SK-N-SH treated with all-trans-retinoic acid at 6 μM for 48 hours (cell line): Measurements from ENCODE around the gene HINT2.

Experiments used
- ATAC-seq: fragments of 200-7000 bp; cut with Tn5 transposase; 3 replicates; pipeline ENCODE4 v1.9.1; 2020; ENCODE audit warnings: mild to moderate bottlenecking, moderate library complexity
- ARNTL ChIP-seq: fragments of 450-650 bp; formaldehyde crosslinking; IDR thresholded peaks from 2 replicates; pipeline ENCODE4 v1.5.0; 2020; ENCODE audit warnings: low read depth, mild to moderate bottlenecking, moderate library complexity, borderline replicate concordance
- BACH2 ChIP-seq: fragments of 250-450 bp; sonication (Bioruptor Pico); IDR thresholded peaks from 2 replicates; pipeline ENCODE4 v1.9.0; 2021; ENCODE audit warnings: mild to moderate bottlenecking, borderline replicate concordance
- CSDC2 ChIP-seq: fragments of 250-450 bp; sonication (Bioruptor Pico); IDR thresholded peaks from 2 replicates; pipeline ENCODE4 v1.5.0; 2020; ENCODE audit warnings: mild to moderate bottlenecking, moderate library complexity
- GLIS3 ChIP-seq: fragments of 250-450 bp; sonication (Bioruptor Pico); IDR thresholded peaks from 2 replicates; pipeline ENCODE4 v1.5.0; 2020; ENCODE audit warnings: mild to moderate bottlenecking, moderate library complexity
- ISL1 ChIP-seq: fragments of 250-450 bp; sonication (Bioruptor Pico); IDR thresholded peaks from 2 replicates; pipeline ENCODE4 v2.1.2; 2022; ENCODE audit warnings: mild to moderate bottlenecking, moderate library complexity
- TOX ChIP-seq: fragments of 250-450 bp; sonication (Bioruptor Pico); IDR thresholded peaks from 2 replicates; pipeline ENCODE4 v1.8.0; 2021; ENCODE audit warnings: mild to moderate bottlenecking, moderate library complexity, borderline replicate concordance
- ZFP30 ChIP-seq: fragments of 450-650 bp; formaldehyde crosslinking; IDR thresholded peaks from 2 replicates; pipeline ENCODE4 v1.5.0; 2022; ENCODE audit warnings: mild to moderate bottlenecking, moderate library complexity
- ZNF565 ChIP-seq: fragments of 450-650 bp; formaldehyde crosslinking; conservative IDR thresholded peaks from 2 replicates; pipeline ENCODE4 v1.5.0; 2020; ENCODE audit warnings: low read depth, mild to moderate bottlenecking, moderate library complexity
- ZNF70 ChIP-seq: fragments of 450-650 bp; formaldehyde crosslinking; IDR thresholded peaks from 2 replicates; pipeline ENCODE4 v1.5.0; 2020; ENCODE audit warnings: mild to moderate bottlenecking, moderate library complexity
- TF ChIP-seq, protein P1 (sequence below): fragments of 250-450 bp; sonication (Bioruptor Pico); IDR thresholded peaks from 2 replicates; pipeline ENCODE4 v1.8.0; 2021; ENCODE audit warnings: low read depth, mild to moderate bottlenecking, moderate library complexity, borderline replicate concordance
- TF ChIP-seq, protein P2 (sequence below): fragments of 250-450 bp; sonication (Bioruptor Pico); IDR thresholded peaks from 2 replicates; pipeline ENCODE4 v1.5.0; 2020; ENCODE audit warnings: mild to moderate bottlenecking, moderate library complexity
- TF ChIP-seq, protein P3 (sequence below): fragments of 250-450 bp; sonication (Bioruptor Pico); IDR thresholded peaks from 2 replicates; pipeline ENCODE4 v1.8.0; 2020; ENCODE audit warnings: mild to moderate bottlenecking, moderate library complexity, borderline replicate concordance
- TF ChIP-seq, protein P4 (sequence below): fragments of 250-450 bp; sonication (Bioruptor Pico); IDR thresholded peaks from 2 replicates; pipeline ENCODE4 v1.5.1; 2020; ENCODE audit warnings: low read depth, mild to moderate bottlenecking, moderate library complexity

HINT2 gene

DNA sequence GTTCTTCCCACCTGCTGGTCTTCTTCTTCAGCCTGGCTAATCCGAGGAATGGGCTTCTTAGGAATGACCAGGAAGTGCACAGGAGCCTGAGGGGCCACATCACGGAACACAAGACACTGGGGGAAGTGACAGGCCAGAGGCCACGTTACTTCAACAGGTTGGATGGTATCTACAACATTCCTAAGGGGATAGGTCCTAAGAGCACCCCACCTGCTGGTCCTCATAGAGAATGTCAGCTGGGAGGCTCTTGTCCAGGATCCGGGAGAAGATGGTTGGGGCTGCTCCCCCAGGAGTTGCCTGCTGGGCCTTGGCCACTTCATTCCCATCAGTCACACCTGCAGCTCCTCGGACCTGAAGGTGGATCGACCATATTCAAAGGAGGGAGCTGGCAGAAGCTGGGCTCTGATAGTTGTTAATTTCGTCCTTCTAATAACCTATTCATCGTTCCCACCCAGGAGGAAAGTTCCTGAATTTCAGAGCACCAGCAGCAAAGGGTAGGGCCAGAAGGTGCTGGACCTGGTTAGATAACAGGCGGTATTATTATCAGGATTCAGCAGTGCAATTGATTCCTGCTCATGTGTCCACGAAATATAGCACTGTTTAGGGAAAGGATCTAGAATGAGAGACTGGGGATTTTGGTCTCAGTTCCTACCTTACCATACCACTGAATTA lies 1.3 kb downstream of the HINT2 start:
- no peak for ATAC-seq
- TF ChIP-seq, protein P1, sequence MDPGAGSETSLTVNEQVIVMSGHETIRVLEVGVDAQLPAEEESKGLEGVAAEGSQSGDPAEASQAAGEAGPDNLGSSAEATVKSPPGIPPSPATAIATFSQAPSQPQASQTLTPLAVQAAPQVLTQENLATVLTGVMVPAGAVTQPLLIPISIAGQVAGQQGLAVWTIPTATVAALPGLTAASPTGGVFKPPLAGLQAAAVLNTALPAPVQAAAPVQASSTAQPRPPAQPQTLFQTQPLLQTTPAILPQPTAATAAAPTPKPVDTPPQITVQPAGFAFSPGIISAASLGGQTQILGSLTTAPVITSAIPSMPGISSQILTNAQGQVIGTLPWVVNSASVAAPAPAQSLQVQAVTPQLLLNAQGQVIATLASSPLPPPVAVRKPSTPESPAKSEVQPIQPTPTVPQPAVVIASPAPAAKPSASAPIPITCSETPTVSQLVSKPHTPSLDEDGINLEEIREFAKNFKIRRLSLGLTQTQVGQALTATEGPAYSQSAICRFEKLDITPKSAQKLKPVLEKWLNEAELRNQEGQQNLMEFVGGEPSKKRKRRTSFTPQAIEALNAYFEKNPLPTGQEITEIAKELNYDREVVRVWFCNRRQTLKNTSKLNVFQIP: no peak
- TF ChIP-seq, protein P2, sequence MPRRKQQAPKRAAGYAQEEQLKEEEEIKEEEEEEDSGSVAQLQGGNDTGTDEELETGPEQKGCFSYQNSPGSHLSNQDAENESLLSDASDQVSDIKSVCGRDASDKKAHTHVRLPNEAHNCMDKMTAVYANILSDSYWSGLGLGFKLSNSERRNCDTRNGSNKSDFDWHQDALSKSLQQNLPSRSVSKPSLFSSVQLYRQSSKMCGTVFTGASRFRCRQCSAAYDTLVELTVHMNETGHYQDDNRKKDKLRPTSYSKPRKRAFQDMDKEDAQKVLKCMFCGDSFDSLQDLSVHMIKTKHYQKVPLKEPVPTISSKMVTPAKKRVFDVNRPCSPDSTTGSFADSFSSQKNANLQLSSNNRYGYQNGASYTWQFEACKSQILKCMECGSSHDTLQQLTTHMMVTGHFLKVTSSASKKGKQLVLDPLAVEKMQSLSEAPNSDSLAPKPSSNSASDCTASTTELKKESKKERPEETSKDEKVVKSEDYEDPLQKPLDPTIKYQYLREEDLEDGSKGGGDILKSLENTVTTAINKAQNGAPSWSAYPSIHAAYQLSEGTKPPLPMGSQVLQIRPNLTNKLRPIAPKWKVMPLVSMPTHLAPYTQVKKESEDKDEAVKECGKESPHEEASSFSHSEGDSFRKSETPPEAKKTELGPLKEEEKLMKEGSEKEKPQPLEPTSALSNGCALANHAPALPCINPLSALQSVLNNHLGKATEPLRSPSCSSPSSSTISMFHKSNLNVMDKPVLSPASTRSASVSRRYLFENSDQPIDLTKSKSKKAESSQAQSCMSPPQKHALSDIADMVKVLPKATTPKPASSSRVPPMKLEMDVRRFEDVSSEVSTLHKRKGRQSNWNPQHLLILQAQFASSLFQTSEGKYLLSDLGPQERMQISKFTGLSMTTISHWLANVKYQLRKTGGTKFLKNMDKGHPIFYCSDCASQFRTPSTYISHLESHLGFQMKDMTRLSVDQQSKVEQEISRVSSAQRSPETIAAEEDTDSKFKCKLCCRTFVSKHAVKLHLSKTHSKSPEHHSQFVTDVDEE (CRISPR knock-in tag): no peak
- TF ChIP-seq ZFP30 (CRISPR knock-in tag) (no peak), ISL1 (CRISPR knock-in tag) (no peak), ARNTL (no peak)

DNA sequence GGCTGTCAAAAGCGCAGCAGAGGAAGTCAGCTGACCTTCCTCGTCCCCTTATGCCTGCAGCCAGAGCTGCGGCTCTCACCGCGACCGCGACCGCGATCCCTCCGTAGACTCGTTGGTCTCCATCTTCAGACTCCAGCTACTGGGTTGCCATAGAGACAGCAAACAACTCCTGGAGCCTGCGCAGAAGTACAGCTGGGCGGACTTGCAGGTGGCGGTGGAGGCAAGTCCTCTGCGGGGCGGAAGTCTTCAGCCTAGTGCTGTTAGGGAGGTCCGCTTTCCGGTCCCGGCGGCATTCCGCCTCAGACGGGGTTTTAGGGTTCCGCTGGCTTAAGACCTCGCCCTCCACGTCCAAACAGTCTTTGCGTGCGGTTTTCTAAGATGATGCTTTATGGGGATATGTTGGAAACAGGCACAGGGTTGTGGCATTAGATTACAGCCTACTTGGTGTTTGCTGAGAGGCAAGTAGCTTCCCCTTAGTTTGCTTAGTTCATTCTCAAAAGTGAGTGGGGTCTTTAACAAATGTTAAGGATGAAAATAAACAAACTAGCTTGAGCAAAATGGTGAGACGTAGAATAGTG lies 2.7 kb downstream of the HINT2 start, which contains the start of gene SPAG8:
SPAG8 (minus strand) TSS at position 238 of the 578 bp plus-strand sequence; CDS start at position 123, 115 bp downstream.
- peak; percentile 75 for ATAC-seq
- TF ChIP-seq CSDC2 (CRISPR knock-in tag) (no peak), BACH2 (CRISPR knock-in tag) (no peak), ZNF565 (CRISPR knock-in tag) (no peak), GLIS3 (no peak), TOX (CRISPR knock-in tag) (no peak), ZNF70 (CRISPR knock-in tag) (no peak), ZFP30 (CRISPR knock-in tag) (no peak)
- TF ChIP-seq, protein P1: no peak
- TF ChIP-seq, protein P2 (CRISPR knock-in tag): 0 out of 2 replicates have a peak, but pooled peaks have one; percentile 42
- TF ChIP-seq, all 23 proteins: peak for 1

DNA sequence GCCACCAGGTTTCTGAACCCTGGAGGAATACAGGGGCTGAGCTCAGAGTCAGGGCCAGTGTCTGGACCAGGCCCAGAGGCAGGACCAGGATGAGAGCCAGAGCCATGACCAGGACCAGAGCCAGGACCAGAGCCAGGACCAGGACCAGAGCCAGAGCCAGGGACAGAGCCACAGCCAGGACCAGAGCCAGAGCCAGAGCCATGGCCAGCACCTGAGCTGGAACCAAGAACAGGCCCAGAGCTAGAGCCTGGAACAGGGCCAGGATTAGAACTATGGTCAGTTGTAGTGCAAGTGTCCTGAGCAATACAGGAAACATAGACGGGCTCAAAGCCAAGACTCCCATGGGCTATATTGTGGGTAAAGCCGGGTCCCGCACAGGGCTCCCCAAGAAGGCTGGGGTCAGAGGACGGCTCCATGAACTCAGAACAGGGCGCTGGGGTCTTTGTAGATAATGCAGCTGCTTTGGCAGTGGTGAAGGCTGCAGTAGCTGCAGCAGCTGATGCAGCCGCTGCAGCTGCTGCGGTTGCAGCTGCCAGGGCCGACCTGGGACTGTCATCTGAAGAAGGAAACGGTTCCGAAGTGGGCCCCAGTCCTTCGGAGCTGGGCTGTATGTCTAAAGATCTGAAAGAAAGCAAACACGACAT lies 3.3 kb downstream of the HINT2 start:
- TF ChIP-seq, protein P3, sequence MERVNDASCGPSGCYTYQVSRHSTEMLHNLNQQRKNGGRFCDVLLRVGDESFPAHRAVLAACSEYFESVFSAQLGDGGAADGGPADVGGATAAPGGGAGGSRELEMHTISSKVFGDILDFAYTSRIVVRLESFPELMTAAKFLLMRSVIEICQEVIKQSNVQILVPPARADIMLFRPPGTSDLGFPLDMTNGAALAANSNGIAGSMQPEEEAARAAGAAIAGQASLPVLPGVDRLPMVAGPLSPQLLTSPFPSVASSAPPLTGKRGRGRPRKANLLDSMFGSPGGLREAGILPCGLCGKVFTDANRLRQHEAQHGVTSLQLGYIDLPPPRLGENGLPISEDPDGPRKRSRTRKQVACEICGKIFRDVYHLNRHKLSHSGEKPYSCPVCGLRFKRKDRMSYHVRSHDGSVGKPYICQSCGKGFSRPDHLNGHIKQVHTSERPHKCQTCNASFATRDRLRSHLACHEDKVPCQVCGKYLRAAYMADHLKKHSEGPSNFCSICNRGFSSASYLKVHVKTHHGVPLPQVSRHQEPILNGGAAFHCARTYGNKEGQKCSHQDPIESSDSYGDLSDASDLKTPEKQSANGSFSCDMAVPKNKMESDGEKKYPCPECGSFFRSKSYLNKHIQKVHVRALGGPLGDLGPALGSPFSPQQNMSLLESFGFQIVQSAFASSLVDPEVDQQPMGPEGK (CRISPR knock-in tag): no peak
- TF ChIP-seq, protein P4, sequence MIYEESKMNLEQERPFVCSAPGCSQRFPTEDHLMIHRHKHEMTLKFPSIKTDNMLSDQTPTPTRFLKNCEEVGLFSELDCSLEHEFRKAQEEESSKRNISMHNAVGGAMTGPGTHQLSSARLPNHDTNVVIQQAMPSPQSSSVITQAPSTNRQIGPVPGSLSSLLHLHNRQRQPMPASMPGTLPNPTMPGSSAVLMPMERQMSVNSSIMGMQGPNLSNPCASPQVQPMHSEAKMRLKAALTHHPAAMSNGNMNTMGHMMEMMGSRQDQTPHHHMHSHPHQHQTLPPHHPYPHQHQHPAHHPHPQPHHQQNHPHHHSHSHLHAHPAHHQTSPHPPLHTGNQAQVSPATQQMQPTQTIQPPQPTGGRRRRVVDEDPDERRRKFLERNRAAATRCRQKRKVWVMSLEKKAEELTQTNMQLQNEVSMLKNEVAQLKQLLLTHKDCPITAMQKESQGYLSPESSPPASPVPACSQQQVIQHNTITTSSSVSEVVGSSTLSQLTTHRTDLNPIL (CRISPR knock-in tag): no peak
- TF ChIP-seq CSDC2 (CRISPR knock-in tag): no peak
- no peak for ATAC-seq
